PC-9 (cell line): ENCODE measurements around the gene CYS1. TPM values are rescaled to one million over a fixed set of nuclear protein-coding genes. Genes with fewer than 3 reads are reported as not detected.

Experiments
- BruUV-seq: library from RNA; stranded (reverse); fragments of 400-500 nt; replicated peaks from 2 replicates; lab custom pipeline; 2021; lab: Mats Ljungman, UMichigan
- CTCF ChIA-PET: fragments of 300-600 bp; sonication (Branson Sonifier 250); formaldehyde crosslinking; loops from one replicate; lab custom pipeline; 2022; ENCODE audit warnings: antibody characterized with exemption; lab: Charles Lee
- POLR2A ChIA-PET: fragments of 300-600 bp; sonication (Branson Sonifier 250); formaldehyde crosslinking; loops from one replicate; lab custom pipeline; 2022; ENCODE audit warnings: antibody characterized with exemption; ENCODE audit not compliant: unreplicated experiment; lab: Charles Lee
- DNase-seq, 2 experiments: peaks; one replicate each; pipeline versions ENCODE4 v3.0.0 to v3.0.0-alpha.2; 2015 to 2022; ENCODE audit warnings: mixed read lengths in 1 of 2
- H2AFZ ChIP-seq: fragments of 200-600 bp; sonication (generic); 2 replicates; pipeline ENCODE4 v1.8.1; 2017; ENCODE audit warnings: antibody characterized with exemption
- H3F3A ChIP-seq: fragments of 200-600 bp; sonication (generic); 2 replicates; pipeline ENCODE4 v1.8.1; 2017; ENCODE audit warnings: antibody characterized with exemption, mild to moderate bottlenecking, low read depth; ENCODE audit not compliant: insufficient read depth
- H3K27ac ChIP-seq: fragments of 200-600 bp; sonication (generic); 2 replicates; pipeline ENCODE4 v1.6.1; 2016; ENCODE audit warnings: mixed run types
- H3K27me3 ChIP-seq: fragments of 200-600 bp; sonication (generic); 2 replicates; pipeline ENCODE4 v1.6.1; 2016; ENCODE audit warnings: low read depth, mixed run types; ENCODE audit not compliant: insufficient read depth
- H3K36me3 ChIP-seq: fragments of 200-600 bp; sonication (generic); 2 replicates; pipeline ENCODE4 v1.6.1; 2016; ENCODE audit warnings: low read depth, mixed run types
- H3K4me1 ChIP-seq: fragments of 200-600 bp; sonication (generic); replicated peaks from 2 replicates; pipeline ENCODE4 v1.6.1; 2016; ENCODE audit warnings: mixed run types; ENCODE audit not compliant: insufficient read depth
- H3K4me2 ChIP-seq: fragments of 200-600 bp; sonication (generic); 2 replicates; pipeline ENCODE4 v1.6.1; 2017; ENCODE audit warnings: mixed run types
- H3K4me3 ChIP-seq: fragments of 200-600 bp; sonication (generic); 2 replicates; pipeline ENCODE4 v1.6.1; 2016; ENCODE audit warnings: mixed run types
- H3K79me2 ChIP-seq: fragments of 200-600 bp; sonication (generic); 2 replicates; pipeline ENCODE4 v1.6.1; 2017; ENCODE audit warnings: low read depth, mixed run types
- H3K9me2 ChIP-seq: fragments of 200-600 bp; sonication (generic); 2 replicates; pipeline ENCODE4 v1.8.1; 2017; ENCODE audit warnings: mild to moderate bottlenecking; ENCODE audit not compliant: insufficient read depth
- H3K9me3 ChIP-seq: fragments of 200-600 bp; sonication (generic); 2 replicates; pipeline ENCODE4 v1.8.1; 2016; ENCODE audit warnings: low read depth; ENCODE audit not compliant: insufficient read depth
- H4K20me1 ChIP-seq: fragments of 200-600 bp; sonication (generic); 2 replicates; pipeline ENCODE4 v1.8.1; 2017; ENCODE audit not compliant: insufficient read depth
- EZH2 ChIP-seq: fragments of 200-600 bp; sonication (generic); IDR thresholded peaks from 2 replicates; pipeline ENCODE4 v1.8.0; 2017; ENCODE audit warnings: antibody characterized with exemption, low read depth
- intact Hi-C: fragments of 100-400 bp; cut with micrococcal nuclease; formaldehyde crosslinking; loops from one replicate; pipeline ENCODE4 v1.10.0; 2022; ENCODE audit not compliant: unreplicated experiment
- total RNA-seq: library from RNA; stranded (reverse); gene quantifications from 2 replicates; pipeline ENCODE4 v1.2.3, GENCODE V29; 2021
- TF ChIP-seq, protein P1 (sequence below): fragments of 200-600 bp; sonication (generic); conservative IDR thresholded peaks from 2 replicates; pipeline ENCODE4 v1.6.1; 2017; ENCODE audit warnings: mixed run types, antibody characterized with exemption, mild to moderate bottlenecking, moderate library complexity

CYS1 gene
- total RNA-seq, 1 experiment from 2014 or later = 0.61 TPM

GRCh38 chr2:10035633-10036032 lies 44.6 kb downstream of the CYS1 start:
- H4K20me1 ChIP-seq = no peaks in the 10 kb centered on the region
- no peak overlapping the region for H3K27ac ChIP-seq
- CTCF ChIA-PET = interaction anchor here (1.0 to 1.1 kb wide), 2 partner anchors 29 to 37 kb away, joined by 3 read pairs; no protein-coding TSS in a partner anchor
- no TSS peak for BruUV-seq
- no peaks in the 10 kb centered on the region for H3K9me3 ChIP-seq
- no peaks in the 10 kb centered on the region for H3K27me3 ChIP-seq
- H3K36me3 ChIP-seq = no peaks in the 10 kb centered on the region
- no peak overlapping the region for H3K4me2 ChIP-seq
- H3K79me2 ChIP-seq = no peaks in the 10 kb centered on the region
- H3K9me2 ChIP-seq = no peaks in the 10 kb centered on the region
- no peak overlapping the region for H3K4me3 ChIP-seq
- POLR2A ChIA-PET = no interaction called here
- intact Hi-C loops = no loop called here
- TF ChIP-seq, protein P1, sequence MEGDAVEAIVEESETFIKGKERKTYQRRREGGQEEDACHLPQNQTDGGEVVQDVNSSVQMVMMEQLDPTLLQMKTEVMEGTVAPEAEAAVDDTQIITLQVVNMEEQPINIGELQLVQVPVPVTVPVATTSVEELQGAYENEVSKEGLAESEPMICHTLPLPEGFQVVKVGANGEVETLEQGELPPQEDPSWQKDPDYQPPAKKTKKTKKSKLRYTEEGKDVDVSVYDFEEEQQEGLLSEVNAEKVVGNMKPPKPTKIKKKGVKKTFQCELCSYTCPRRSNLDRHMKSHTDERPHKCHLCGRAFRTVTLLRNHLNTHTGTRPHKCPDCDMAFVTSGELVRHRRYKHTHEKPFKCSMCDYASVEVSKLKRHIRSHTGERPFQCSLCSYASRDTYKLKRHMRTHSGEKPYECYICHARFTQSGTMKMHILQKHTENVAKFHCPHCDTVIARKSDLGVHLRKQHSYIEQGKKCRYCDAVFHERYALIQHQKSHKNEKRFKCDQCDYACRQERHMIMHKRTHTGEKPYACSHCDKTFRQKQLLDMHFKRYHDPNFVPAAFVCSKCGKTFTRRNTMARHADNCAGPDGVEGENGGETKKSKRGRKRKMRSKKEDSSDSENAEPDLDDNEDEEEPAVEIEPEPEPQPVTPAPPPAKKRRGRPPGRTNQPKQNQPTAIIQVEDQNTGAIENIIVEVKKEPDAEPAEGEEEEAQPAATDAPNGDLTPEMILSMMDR = no peak
- TF ChIP-seq EZH2 = no peak
- H2AFZ ChIP-seq = no peak overlapping the region
- H3F3A ChIP-seq = 0 out of 2 replicates have a peak, but pooled peaks cover 4% of the 10 kb centered on the region
- H3K4me1 ChIP-seq = no peaks in the 10 kb centered on the region
- no peak for DNase-seq

- no peak overlapping the region for H2AFZ ChIP-seq
- no peaks in the 10 kb centered on the region for H3K27me3 ChIP-seq
- H3K4me3 ChIP-seq = no peak overlapping the region
- ChIA-PET POLR2A (no interaction called here), CTCF (no interaction called here)
- H3F3A ChIP-seq = no peaks in the 10 kb centered on the region
- no peaks in the 10 kb centered on the region for H3K36me3 ChIP-seq
- BruUV-seq = no TSS peak
- no peak overlapping the region for H3K4me2 ChIP-seq
- intact Hi-C loops = no loop called here
- no peaks in the 10 kb centered on the region for H3K9me2 ChIP-seq
- DNase-seq = no peak
- H3K27ac ChIP-seq = no peak overlapping the region
- TF ChIP-seq, protein P1 = no peak
- no peak for TF ChIP-seq EZH2
- no peaks in the 10 kb centered on the region for H4K20me1 ChIP-seq
- no peaks in the 10 kb centered on the region for H3K79me2 ChIP-seq
- H3K9me3 ChIP-seq = no peaks in the 10 kb centered on the region
- no peaks in the 10 kb centered on the region for H3K4me1 ChIP-seq
Measured at GRCh38 chr2:10035053-10035422, 45.2 kb downstream of the CYS1 start.

DNA sequence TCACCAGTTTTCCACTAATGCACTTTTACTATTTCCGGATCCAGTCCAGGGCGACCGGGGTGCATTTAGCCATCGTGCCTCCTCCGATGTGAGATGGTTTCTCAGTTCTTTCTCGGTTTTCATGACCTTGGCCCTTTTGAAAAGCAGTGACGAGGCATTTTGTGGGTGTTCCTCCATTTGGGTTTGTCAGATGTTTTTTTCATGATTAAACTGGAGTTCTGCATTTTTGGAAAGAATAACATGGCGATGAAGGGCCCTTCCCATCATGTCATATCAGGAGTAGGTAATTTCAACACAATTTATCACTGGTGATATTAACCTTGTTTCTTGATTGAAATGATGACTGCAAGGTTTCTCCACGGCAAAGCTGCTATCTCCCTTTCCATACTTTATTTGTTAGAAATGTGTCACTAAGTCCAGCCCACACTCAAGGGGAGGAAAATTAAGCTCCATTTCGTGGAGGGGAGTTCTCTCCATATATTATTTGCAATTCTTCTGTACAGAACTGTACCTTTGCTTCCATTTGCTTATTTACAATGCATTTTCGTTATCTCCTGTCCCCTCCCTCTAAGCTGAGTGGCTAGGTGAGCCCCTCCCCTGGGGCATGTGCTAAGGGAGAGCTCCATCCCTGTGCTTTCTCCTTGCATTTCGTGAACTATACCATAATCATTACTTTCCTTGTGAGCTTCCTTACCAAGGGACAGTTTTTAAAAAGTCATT lies 45.7 kb downstream of the CYS1 start:
- no peaks in the 10 kb centered on the region for H3K9me3 ChIP-seq
- no peak overlapping the region for H3K4me3 ChIP-seq
- intact Hi-C loops = no loop called here
- ChIA-PET CTCF (no interaction called here), POLR2A (no interaction called here)
- H3K4me2 ChIP-seq = no peak overlapping the region
- H3K27ac ChIP-seq = no peak overlapping the region
- no TSS peak for BruUV-seq
- no peak overlapping the region for H2AFZ ChIP-seq
- H3K79me2 ChIP-seq = no peaks in the 10 kb centered on the region
- no peak for DNase-seq
- no peaks in the 10 kb centered on the region for H3K4me1 ChIP-seq
- H3K9me2 ChIP-seq = no peaks in the 10 kb centered on the region
- no peaks in the 10 kb centered on the region for H3F3A ChIP-seq
- H3K36me3 ChIP-seq = no peaks in the 10 kb centered on the region
- no peaks in the 10 kb centered on the region for H4K20me1 ChIP-seq
- no peaks in the 10 kb centered on the region for H3K27me3 ChIP-seq
- no peak for TF ChIP-seq EZH2
- TF ChIP-seq, protein P1 = no peak
